Panc1 (cell line): ENCODE results near the gene FGD2. TPM values are rescaled to one million over a fixed set of nuclear protein-coding genes. Genes with fewer than 3 reads are reported as not detected.

ENCODE experiments used
- ATAC-seq: fragments of 200-7000 bp; cut with Tn5 transposase; 2 replicates; pipeline ENCODE4 v1.9.1; 2020; ENCODE audit warnings: mild to moderate bottlenecking, moderate library complexity
- BruUV-seq: library from RNA; stranded (reverse); fragments of 400-500 nt; replicated peaks from 2 replicates; lab custom pipeline; 2021; lab: Mats Ljungman, UMichigan
- CTCF ChIA-PET: fragments of 300-600 bp; sonication (Branson Sonifier 250); formaldehyde crosslinking; loops from one replicate; lab custom pipeline; 2022; ENCODE audit warnings: antibody characterized with exemption; lab: Charles Lee
- POLR2A ChIA-PET: fragments of 300-600 bp; sonication (Branson Sonifier 250); formaldehyde crosslinking; loops from one replicate; lab custom pipeline; 2022; ENCODE audit warnings: antibody characterized with exemption; lab: Charles Lee
- DNase-seq: peaks from one replicate; pipeline ENCODE4 v3.0.0-alpha.2; 2010; ENCODE audit warnings: low read depth, low spot score
- H3K27ac ChIP-seq: 2 replicates; pipeline ENCODE4 v1.5.1; 2011; ENCODE audit warnings: mild to moderate bottlenecking, low read length, inconsistent platforms
- H3K27me3 ChIP-seq: fragments of 200-500 bp; sonication (Bioruptor generic); 2 replicates; pipeline ENCODE4 v1.6.0; 2014; ENCODE audit warnings: low read length, inconsistent platforms; ENCODE audit not compliant: control insufficient read depth, insufficient read depth
- H3K36me3 ChIP-seq: fragments of 200-500 bp; sonication (Bioruptor generic); 2 replicates; pipeline ENCODE4 v1.5.1; 2014; ENCODE audit warnings: inconsistent platforms, mild to moderate bottlenecking, low read length, moderate library complexity; ENCODE audit not compliant: control insufficient read depth, insufficient read depth
- H3K4me1 ChIP-seq: 2 replicates; pipeline ENCODE4 v1.5.1; 2011; ENCODE audit warnings: inconsistent platforms, mild to moderate bottlenecking, low read length, moderate library complexity; ENCODE audit not compliant: control insufficient read depth, insufficient read depth
- H3K4me3 ChIP-seq, 2 experiments: 2 replicates each; pipeline ENCODE4 v1.5.1; 2011 to 2012; ENCODE audit warnings: low read depth in 2 of 2, low read length in 2 of 2, mild to moderate bottlenecking in 2 of 2, inconsistent platforms in 1 of 2, moderate library complexity in 1 of 2
- H3K9me3 ChIP-seq: fragments of 200-500 bp; sonication (Bioruptor generic); 2 replicates; pipeline ENCODE4 v1.5.1; 2014; ENCODE audit warnings: low read depth, mild to moderate bottlenecking, inconsistent platforms, low read length, moderate library complexity; ENCODE audit not compliant: control insufficient read depth, insufficient read depth
- CTCF ChIP-seq: fragments of 450-650 bp; IDR thresholded peaks from 2 replicates; pipeline ENCODE4 v1.5.1; 2017; ENCODE audit warnings: mild to moderate bottlenecking
- POLR2AphosphoS5 ChIP-seq: IDR thresholded peaks from 2 replicates; pipeline ENCODE4 v1.6.1; 2012; ENCODE audit warnings: mild to moderate bottlenecking, low read depth, low read length, moderate library complexity
- REST ChIP-seq, 2 experiments: IDR thresholded peaks; 2 replicates each; pipeline ENCODE4 v1.6.1; 2011 to 2012; ENCODE audit warnings: low read depth in 2 of 2, control low read depth in 1 of 2, low read length in 1 of 2, mild to moderate bottlenecking in 1 of 2, moderate library complexity in 1 of 2; ENCODE audit not compliant: insufficient read depth in 1 of 2
- SIN3A ChIP-seq: IDR thresholded peaks from 2 replicates; pipeline ENCODE4 v1.6.1; 2012; ENCODE audit warnings: low read depth, mild to moderate bottlenecking, low read length, moderate library complexity, borderline replicate concordance; ENCODE audit not compliant: insufficient read depth
- TCF7L2 ChIP-seq: IDR thresholded peaks from 2 replicates; pipeline ENCODE4 v1.6.1; 2011; ENCODE audit warnings: mild to moderate bottlenecking, low read depth, low read length, inconsistent platforms
- in situ Hi-C: cut with HindIII; loops from 2 replicates; pipeline ENCODE4 v1.10.0; 2016; ENCODE audit warnings: low sequenced_read_pairs, low pct_unique_long_range_greater_than_20kb
- intact Hi-C: fragments of 100-400 bp; cut with micrococcal nuclease; formaldehyde crosslinking; loops from one replicate; pipeline ENCODE4 v1.10.0; 2022; ENCODE audit not compliant: unreplicated experiment
- total RNA-seq: library from RNA; stranded (reverse); gene quantifications from one replicate; pipeline ENCODE4 v1.2.1, GENCODE V29; 2021; ENCODE audit not compliant: unreplicated experiment

Gene FGD2
- total RNA-seq, 1 experiment from 2014 or later, result 0.10 TPM

GRCh38 chr6:36978421-36979346 is 26.8 kb upstream of the FGD2 start:
- H3K36me3 ChIP-seq, result peaks cover 14% of the 10 kb centered on the region
- no peak for DNase-seq
- CTCF ChIA-PET, result interaction anchor here (0.7 kb wide), 1 partner anchor 39 kb away, joined by 3 read pairs; no protein-coding TSS in a partner anchor
- POLR2A ChIA-PET, result no interaction called here
- intact Hi-C loops (no loop called here), in situ Hi-C loops (no loop called here)
- no peak for ATAC-seq
- H3K4me1 ChIP-seq, result peaks cover 14% of the 10 kb centered on the region
- H3K9me3 ChIP-seq, result no peaks in the 10 kb centered on the region
- no peaks in the 10 kb centered on the region for H3K27me3 ChIP-seq
- TF ChIP-seq CTCF (no peak), REST (IDR thresholded peaks at IDR 0.05; ENCODE audit: insufficient read depth in 1 of 2, low read depth in 2 of 2, low read length in 1 of 2) (no peak), TCF7L2 (no peak), SIN3A (no peak), POLR2AphosphoS5 (no peak)
- no peak overlapping the region for H3K4me3 ChIP-seq
- H3K27ac ChIP-seq, result no peak overlapping the region
- no TSS peak for BruUV-seq

GRCh38 chr6:36979347-36979742 is 26.1 kb upstream of the FGD2 start:
- ChIA-PET POLR2A (no interaction called here), CTCF (interaction anchor here (0.7 kb wide), 1 partner anchor 39 kb away, joined by 3 read pairs; no protein-coding TSS in a partner anchor)
- peak; percentile 57; the same call in 1 of the 2 replicates for ATAC-seq
- Histone ChIP-seq H3K36me3 (peaks cover 14% of the 10 kb centered on the region), H3K9me3 (no peaks in the 10 kb centered on the region), H3K4me1 (peaks cover 20% of the 10 kb centered on the region), H3K4me3 (no peak overlapping the region), H3K27me3 (no peaks in the 10 kb centered on the region), H3K27ac (no peak overlapping the region)
- in situ Hi-C loops, result no loop called here
- intact Hi-C loops, result no loop called here
- DNase-seq, result no peak
- TF ChIP-seq CTCF (peak; percentile 60), TCF7L2 (no peak), SIN3A (no peak), POLR2AphosphoS5 (no peak), REST (IDR thresholded peaks at IDR 0.05; ENCODE audit: insufficient read depth in 1 of 2, low read depth in 2 of 2, low read length in 1 of 2) (no peak)
- no TSS peak for BruUV-seq
